Hindlimb muscle (tissue), 1 donor: ENCODE measurements around the gene LRRC18. TPM values are rescaled to one million over a fixed set of nuclear protein-coding genes. Genes with fewer than 3 reads are reported as not detected.

Source experiments
- DNase-seq: peaks from one replicate; pipeline ENCODE4 v3.0.0-alpha.2; 2013
- polyA plus RNA-seq: library from polyadenylated mRNA; unstranded; fragments of 120-200 nt; gene quantifications from one replicate; pipeline ENCODE4 v1.2.1, GENCODE V29; 2013; ENCODE audit not compliant: insufficient read length

The LRRC18 gene
- polyA plus RNA-seq, 1 donor = 0.12 TPM

DNA sequence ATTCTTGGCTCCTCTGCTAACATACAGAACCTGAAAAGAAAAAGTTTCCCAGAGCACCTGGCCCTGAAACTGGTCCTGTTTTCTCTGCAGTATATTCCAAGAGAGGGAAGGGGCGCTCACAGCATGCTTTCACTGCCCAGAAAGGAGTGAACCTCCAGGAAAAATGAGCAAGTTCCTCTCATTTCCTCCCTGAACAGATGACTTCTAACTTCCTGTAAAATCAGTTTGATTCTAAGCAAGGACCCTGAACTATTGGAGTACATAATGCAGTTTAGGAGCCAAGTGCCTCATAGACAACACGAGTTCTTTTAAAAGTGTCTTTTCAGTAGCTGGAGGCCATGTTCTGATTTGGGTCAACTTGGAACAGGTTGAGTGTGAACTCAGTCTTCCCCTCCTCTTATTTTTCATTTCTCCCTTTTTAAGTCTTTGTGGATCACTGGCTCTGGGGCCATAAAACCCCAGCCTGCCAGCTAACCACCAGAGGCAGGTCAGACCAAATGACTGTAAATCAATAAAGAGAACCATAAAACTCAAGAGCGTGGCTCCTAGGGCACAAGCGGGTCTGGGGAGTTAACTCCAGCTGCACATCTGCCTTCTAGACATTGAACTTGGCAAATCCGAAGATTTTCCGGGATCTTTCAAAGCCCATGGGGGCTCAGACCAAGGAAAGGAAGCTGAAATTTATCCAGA is 5.9 kb upstream of the LRRC18 start:
- DNase-seq = no peak

DNA sequence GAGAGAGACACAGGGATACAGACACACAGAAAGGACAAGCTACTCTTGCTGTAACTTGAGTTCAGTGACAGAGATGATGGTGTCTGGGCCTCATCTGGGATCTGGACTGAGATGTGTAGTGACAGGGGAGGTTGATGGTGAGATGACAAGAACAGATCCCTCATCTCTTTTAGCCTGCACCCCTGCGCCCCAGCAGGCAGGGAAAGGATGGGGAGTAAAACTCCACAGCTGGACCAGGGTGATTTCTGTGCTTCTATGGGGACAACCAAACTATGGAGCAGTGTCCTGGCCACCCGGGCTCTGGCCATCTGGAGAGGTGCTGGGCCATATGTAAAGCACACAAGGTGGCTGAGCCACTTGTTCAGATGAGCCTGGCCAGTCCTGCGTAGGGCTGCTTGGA is 4.5 kb upstream of the LRRC18 start:
- DNase-seq = no peak

DNA sequence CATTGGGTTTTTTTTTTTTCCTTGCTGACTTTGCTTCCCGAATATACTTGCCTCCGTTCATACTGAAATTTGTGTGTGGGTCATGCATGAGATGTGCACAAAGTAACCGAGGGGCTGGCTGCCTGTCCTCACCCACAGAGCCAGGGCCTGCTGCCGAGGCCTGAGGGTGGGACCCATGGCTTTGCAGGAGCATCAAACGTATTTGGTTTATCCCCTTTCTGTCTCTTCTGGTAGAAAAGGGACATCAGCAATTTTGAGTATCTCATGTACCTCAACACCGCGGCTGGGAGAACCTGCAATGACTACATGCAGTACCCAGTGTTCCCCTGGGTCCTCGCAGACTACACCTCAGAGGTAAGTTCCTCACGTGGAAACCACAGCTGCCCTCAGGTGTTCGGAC is 3.5 kb upstream of the LRRC18 start:
- no peak for DNase-seq

DNA sequence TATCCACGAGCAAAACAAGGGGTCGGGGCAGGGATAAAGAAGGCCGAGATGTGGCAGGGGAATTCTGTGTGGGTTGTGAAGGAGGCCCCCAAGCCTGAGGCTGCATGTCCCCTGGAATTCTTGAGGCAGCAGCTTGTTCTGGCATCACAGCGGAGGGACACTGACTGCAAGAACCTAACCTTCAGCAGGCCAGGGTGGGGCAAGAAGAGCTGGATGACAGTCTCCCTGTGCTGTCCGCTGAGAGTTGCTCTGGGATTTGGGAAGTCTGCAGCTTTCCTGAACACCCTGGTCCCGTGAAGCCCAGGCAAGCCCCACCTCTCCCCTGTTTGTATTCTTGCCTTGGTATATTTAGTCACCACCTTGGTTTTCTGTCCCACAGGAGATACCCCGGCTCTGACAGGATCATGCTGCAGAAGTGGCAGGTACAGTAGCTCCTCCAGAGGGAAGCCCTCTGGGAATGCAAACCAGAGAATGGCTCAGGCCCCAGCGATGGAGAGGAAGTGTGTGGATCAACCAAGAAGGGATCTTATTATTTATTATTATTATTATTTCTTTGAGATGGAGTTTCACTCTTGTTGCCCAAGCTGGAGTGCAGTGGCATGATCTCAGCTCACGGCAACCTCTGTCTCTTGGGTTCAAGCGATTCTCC is 1.9 kb upstream of the LRRC18 start:
- no peak for DNase-seq

DNA sequence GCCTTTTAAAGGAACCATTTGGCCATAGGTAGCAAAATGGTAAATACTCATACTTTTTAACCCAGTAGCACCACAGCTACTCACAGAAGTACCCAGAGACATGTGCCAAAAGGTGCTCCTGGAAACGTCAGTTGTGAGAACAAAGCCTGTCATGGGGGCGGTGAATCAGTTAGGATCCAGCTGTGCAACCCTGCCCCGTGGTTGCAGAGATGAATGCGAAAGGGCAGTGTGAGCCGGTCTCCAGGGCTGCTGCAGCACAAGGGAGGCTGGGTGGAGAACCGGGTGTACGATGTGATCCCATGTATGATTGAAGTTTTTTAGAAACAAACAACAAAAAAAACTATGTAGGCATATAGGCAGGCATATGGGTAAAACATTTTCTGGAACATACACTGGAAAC is 1.3 kb upstream of the LRRC18 start:
- DNase-seq = no peak

DNA sequence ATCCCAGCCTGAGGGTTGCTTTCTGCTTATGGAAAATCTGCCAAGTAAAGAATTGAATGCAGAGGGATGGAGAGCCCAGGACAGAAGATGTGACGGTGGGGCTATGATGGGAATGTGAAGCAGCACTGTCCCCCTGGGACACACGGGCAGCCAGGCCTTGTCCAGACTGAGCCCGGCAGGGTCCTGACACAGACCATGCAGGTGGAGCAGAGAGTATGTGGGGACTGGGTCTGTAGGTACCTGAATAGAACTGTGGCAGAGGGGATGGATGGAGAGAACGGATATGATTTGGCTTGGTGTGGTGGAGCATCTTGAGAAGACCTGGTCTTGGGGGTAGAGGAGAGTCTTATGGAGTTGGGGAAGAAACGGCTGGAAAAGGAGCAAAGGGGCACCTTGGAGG is 732 bp upstream of the LRRC18 start:
- DNase-seq = no peak

DNA sequence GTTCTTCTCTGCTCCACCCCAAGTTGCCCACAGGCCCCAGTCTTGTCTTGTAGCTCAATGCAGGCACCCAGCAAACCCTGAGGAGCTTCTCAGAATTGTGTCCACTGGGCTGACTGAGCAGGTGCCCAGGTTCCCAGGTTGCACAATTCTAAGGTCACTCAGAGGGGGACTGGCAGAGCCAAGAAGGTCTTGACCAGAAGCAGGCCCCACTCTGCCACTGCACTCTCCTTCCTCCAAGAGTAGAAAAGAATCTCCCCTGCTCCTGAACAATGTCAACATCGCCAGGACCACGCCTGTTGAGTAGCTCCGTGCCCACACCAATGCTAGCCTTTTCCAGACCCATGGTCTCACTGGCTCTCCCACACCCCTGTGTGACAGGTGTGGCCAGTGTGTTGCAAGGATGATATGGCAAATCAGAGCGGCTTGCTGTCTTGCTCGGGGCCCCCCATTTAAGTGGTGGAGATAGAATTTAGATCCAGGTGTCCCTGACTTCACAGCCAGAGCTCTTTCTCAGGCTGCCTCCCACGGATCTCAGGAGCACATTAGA is 577 bp downstream of the LRRC18 start:
- DNase-seq = no peak

DNA sequence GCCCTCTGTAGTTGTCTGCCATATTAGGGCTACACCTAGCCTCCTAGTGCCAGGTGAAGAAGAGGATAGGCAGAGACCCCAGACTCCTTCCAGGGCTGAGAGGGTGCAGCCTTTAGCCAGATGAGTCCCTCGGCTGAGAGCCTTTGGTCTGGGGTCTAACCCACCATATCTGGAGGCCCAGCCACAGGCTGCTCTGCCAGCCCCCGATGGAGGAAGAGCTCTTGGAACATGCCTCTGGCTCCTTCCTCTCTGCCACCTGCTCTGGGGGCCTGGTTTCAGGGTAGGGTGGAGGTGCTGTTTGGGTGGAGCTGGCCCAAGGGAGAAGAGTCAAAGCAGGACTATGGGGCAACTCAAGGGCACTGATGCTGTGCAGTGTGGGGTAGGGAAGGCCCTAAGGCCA is 1.4 kb downstream of the LRRC18 start:
- DNase-seq = no peak

DNA sequence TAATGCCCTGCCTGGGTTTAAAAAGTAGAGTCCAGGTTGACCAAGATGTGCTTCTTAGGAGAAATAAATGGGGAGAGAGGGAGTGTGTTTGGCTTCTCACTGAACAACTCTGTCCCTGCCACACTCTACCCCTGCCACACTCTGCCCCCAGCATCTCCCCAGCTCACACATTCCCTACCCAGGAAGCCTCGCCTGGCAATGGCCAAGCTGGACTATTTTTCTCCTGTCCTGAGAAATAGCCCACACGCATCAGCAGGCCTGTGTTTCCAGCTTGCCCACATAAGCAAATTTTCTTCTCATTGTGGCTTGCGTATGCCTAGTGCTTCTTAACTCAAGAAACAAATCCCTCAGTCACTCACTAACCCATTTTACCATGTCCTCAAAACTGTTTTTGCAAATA is 1.8 kb downstream of the LRRC18 start:
- DNase-seq = no peak

DNA sequence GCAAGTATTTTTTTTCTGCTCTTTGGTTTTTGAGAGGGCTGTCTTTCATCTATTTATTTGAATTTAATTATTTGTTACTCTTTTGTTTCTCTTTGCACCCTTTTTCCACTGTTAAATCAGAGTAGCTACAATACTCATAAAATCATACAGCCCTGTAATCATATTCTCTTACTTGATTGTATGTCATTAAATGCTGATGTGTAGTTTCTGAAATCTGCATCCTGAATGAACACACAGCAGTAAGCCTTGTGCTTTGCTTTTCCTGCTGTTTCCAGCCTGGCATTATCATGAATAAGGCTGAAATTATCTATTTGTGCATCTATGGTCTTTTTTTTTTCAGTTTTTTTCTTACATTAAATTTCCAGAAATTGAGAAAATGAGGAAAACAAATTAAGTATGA is 4.1 kb downstream of the LRRC18 start:
- DNase-seq = no peak

DNA sequence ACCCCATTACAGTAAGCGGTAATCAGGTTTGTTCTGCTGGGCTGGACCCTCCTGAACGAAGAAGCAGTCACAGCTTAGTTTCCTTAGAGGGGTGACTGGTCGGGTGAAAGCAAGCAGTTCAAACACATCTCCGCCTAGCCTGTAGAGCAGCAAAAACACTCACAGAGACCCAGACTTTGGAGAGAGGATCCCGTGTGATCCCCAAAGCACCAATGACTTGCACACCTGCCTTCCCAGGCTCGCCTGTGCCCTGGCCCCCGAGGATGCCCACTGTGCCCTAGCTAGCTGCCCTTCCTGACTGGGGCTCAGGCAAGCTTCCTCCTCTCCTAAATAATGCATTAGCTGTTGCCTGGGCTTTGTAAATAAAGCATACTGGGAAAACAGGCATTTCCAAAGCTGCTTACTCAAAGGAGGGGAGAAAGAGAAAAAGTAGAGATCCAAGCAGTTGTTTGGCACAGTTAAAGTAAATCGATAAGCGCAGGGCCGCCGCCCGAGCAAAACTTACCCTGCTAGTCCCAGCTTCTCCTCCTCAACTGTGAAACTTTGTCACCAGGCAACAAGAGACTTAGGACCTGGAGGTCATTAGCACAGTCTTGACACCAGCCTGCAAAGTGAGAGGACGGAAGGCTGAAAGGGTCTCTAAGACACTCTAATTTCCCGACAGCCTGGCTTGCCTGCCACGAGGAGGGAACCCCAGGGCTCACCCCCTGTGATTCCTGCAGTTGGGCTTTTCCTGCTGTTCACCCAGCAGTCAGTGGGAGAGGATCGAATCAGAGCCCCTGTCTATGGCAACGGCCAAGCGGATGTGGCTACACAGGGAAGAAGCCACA is 4.8 kb downstream of the LRRC18 start:
- no peak for DNase-seq

DNA sequence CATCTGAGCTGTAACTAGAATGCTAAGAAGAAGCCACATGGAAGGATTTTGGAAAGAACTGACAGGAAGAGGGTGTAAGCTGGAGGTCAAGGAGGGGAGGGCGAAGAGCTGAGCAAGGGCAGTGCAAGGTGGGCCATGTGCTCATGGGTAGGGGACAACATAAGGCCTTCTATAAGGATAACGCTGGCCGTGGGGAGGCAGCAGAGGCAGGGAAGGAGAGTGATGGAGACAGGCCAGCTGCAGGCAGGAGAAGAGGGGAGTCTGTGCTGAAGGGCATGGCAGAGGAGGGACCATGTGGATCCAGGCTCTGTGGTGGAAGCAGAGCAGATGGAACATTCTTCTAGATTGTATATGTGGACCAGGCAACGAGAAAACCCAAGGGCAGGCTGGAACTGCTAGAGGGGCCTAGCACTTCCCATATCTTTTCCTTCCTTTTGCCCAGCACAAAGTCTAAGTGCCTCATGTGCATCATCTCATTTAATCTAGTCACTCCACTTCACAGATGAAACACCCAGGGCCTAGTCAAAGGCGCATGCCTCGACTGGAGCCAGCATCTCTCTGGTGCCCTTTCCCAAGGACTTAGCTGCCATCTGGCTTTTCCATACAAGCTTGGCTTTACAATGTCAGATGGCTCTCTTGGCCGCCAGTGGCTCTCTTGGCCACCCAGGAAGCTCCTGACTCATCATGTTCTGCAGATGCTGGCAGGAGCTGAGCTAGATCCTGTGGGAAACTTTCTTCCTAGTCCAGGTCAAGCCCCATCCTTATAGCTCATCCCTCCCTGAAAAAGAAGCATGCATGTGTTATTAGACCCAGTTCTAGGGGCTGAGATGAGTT is 6.6 kb downstream of the LRRC18 start:
- no peak for DNase-seq

DNA sequence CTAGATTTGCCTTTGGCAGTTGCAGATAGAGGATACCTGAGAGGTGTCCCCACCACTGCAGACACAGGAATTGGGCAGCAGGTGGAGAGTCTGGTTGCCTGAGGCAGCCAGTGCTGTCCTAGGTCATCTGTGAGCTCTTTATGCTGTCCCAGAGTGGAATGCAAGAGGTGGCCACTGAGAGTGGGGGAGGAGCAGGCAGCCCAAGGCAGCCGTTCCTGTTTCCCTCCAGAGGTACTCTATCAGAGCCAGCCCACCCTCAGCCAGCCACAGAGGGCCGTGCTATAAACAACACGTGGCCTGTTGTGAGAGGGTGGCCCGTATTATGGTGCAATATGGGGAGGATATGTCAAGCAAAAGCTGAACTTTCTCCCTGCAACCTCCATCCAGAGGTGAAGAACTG is 8.5 kb downstream of the LRRC18 start:
- no peak for DNase-seq

DNA sequence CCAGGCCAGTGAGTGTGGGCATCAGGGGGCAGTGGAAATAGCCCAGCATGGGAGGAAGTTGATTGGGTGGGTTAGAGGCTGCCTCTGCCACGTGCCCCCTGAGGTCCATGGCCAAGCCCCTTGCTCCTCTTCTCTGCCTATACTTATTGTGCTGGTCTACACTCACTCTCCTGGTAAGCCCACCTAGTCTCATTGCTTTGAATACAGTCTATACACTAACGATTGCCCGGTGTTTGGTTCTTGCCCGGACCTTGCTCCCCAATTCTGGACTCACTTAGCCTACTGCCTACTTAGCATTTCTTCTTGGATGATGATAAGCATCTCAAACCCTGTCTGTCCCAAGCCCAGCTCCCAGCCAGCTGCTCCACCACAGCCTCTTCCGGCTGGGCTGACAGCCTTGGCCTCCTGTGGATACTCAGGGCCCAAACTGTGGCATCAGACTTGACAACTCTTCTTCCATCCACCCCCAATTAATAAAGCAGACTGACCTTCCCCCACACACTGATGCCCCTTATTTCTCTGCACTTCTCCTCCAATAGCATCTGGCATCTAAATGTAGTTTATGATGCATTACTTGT is 10.1 kb downstream of the LRRC18 start:
- no peak for DNase-seq

DNA sequence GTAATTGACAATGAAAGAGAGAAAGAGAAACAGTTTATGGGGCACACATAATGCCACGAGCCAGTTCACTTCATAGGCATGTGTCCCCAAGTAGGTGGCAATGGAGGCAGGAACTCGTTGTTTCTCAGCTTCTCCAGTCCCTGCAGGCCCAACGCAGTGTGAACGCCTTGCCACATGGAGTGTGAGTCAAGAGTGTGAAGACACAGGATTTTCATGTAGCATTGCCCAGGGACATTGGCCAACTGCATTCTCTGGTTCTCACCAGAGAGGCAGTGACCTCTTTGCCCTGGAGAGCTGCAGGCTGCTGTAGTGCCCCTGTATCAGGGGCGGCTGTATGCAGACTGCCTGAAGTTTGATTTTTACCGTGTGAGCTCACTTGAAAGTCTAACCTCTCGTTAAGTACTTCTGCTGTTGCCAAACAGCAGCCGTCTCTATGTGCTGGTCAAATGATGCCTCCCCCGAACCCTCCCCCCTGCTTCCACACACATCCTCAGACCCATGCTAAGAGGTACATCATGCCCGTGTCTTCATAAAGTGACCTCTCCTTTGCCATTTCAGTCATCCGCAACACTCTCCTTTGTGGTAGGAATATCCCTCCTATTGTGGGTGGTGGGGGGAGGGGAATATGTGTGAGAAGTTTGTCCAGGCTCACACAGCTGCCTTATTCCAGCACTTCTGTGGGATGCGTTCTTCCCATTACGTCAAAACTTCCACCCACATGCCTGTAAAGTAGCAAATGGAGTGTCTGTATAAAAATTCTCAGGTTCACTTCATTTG is 12.7 kb downstream of the LRRC18 start:
- DNase-seq = no peak

DNA sequence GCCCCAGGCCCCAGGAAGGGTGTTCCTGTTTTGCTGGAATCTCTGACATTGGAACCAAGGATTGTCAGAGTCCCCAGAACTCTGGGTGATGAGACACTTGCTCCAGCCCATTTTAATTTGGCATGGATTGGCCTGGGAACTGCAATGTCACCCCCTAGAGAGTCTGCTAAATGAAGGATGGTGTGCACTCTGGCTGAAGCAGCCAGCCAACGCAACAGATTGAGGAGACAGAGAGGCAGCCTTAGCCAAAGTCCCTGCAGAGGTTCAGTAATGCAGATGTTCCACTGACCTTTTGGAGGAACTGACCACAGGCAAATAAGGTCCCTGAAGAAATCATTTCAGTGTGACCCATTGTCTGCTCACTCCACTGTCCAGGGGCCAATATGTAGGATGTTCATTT is 13.4 kb downstream of the LRRC18 start:
- DNase-seq = no peak

DNA sequence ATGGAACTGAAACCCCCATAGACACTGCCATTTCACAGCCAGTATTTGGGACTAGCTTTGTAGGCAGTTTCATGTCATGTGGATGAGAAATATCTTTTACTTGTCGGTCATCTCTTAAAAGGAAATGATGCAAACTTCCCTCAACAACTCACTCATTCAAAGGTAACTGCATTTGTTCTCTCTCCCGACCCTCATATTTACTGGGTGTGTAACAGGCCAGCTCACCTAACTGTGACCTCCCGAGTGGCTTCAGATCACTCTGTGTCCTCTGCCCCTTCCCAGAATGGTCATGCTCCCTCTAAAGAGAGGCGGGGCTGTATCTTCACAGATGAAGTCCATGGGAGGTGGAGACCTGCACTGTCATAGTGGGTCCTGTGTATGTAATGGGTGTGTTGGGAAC is 14.7 kb downstream of the LRRC18 start:
- no peak for DNase-seq

DNA sequence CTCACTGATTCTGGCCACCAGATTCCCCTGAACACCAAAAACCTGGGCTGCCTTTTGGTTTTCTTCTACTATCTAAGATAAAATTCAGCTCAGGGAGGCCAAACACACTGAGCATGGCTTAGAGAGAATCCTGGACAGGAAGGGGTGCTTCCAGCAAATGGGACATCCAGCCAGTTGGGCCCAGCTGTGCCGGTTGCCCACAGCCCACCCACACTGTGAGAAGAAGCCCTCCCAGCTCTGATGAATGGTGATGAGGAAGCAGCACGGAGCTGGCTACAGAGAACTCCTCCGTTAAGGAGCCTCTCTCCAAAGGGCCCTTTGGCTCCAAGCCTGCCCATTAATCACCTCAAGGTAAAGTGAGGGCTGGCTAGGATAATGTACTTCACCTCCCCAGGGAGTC is 15.9 kb downstream of the LRRC18 start:
- DNase-seq = no peak

DNA sequence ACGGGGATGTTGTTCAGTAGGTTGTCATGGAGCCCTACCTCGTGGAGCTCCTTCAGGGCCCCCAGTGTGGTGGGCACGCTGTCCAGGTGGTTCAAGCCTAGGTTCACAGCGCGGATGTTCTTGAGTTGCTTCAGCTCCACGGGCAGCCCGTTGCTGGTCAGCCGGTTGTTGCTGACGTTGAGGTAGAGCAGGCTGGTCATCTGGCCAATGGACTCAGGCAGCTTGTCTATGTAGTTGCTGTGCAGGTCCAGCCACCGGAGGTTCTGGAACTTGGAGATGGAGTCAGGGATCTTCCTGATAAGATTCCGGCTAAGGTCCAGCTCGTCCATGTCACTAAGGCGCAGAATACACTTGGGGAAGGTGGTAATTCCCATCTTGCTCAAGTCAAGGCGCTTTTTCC is 26.0 kb downstream of the LRRC18 start:
- no peak for DNase-seq

DNA sequence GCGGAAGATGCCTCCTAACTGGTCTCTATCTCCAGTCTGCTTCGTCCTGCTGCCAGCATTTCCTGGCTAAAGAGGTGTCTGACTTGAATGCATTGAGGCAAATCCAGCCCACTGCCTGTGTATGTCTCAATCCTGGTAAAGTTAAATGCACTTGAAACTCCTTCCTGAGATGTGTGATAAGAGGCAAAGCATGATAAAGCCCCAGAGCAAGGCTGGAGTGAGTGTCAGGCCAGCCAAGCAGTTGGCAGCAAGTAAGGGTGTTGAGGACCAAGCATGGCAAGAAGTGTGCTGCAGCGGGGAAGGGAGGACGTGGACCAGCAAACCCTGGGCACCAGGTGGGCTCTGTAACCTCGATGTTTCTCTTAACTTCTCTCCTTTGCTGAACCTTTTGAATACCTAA is 29.1 kb downstream of the LRRC18 start:
- no peak for DNase-seq

DNA sequence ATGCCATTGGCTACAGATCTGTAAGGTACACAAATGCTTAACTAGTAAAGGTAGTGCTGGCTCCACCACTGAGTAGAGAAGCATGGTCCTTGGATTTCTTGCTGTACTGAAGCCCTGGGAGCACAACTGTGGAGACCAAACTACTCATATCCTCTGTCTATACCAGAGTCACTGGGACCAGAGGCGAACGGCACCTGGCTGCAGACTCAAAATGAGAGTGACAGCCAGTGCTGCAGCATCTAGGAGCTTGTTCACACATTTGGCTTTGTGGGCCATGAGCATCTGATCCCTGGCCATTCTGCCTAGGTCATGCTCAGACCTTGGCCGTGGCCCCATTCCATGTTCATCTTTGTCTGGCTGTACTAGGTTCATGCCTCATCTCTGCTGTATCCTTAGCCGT is 31.9 kb downstream of the LRRC18 start:
- DNase-seq = no peak
